ENCODE data around the gene SENP6.
"Not testable (repeated sequence)": the region's sequence is repeated elsewhere in the genome, so short reads cannot be mapped to it uniquely, and the experiment has no call there.

- TF ChIP-seq CTCF (IDR thresholded peaks at IDR 0.05 in 4 of 5, conservative IDR thresholded peaks at IDR 0.05 in 1 of 5); POLR2A (IDR thresholded peaks at IDR 0.05): not testable (repeated sequence)
Observed at GRCh38 chr6:75687937-75688336, 86.3 kb downstream of the SENP6 start.

All from gastrocnemius medialis (tissue), 4 donors.